Bronchial epithelial cell (primary cell): ENCODE measurements around the gene SRMS. TPM values are rescaled to one million over a fixed set of nuclear protein-coding genes. Genes with fewer than 3 reads are reported as not detected.

Experiments used
- DNase-seq: peaks from one replicate; pipeline ENCODE4 v3.0.0-alpha.2; 2010; ENCODE audit warnings: low read depth
- FAIRE-seq: peaks from 2 replicates; lab custom pipeline; 2011; peaks lifted over from hg19 to GRCh38; lab: Jason Lieb, UNC
- H3K27me3 ChIP-seq: 2 replicates; pipeline ENCODE4 v1.5.1; 2011; ENCODE audit warnings: low read length; ENCODE audit not compliant: control insufficient read depth, insufficient read depth
- H3K36me3 ChIP-seq: 2 replicates; pipeline ENCODE4 v1.5.1; 2011; ENCODE audit warnings: low read length; ENCODE audit not compliant: control insufficient read depth, insufficient read depth
- H3K4me3 ChIP-seq: 2 replicates; pipeline ENCODE4 v1.5.1; 2011; ENCODE audit warnings: mild to moderate bottlenecking, low read depth, low read length, control low read depth
- CTCF ChIP-seq: IDR thresholded peaks from 2 replicates; pipeline ENCODE4 v1.5.1; 2011; ENCODE audit warnings: mild to moderate bottlenecking, moderate library complexity, low read length, control low read depth, inconsistent platforms; ENCODE audit not compliant: insufficient read depth, severe bottlenecking
- total RNA-seq: library from RNA; depleted of rRNA; stranded (reverse); fragments of >200 nt; gene quantifications from 2 replicates; pipeline ENCODE4 v1.2.1, GENCODE V29; 2014

Gene SRMS
- total RNA-seq, 1 donor from 2014 or later: 0.79 TPM

- Histone ChIP-seq H3K36me3 (peaks cover 6% of the 10 kb centered on the region), H3K27me3 (no peaks in the 10 kb centered on the region), H3K4me3 (no peak overlapping the region)
- DNase-seq: no peak
- peak; percentile 88 for FAIRE-seq
- no peak for TF ChIP-seq CTCF
Observed at GRCh38 chr20:63566395-63567135, 19.0 kb upstream of the SRMS start.

- no peak for FAIRE-seq
- TF ChIP-seq CTCF: no peak
- no peak overlapping the region for H3K4me3 ChIP-seq
- peaks cover 12% of the 10 kb centered on the region for H3K36me3 ChIP-seq
- no peak for DNase-seq
- H3K27me3 ChIP-seq: no peaks in the 10 kb centered on the region
Observed at GRCh38 chr20:63565699-63566335, 18.3 kb upstream of the SRMS start.

GRCh38 chr20:63565021-63565698 is 17.6 kb upstream of the SRMS start:
- TF ChIP-seq CTCF: no peak
- FAIRE-seq: no peak
- no peak for DNase-seq
- Histone ChIP-seq H3K27me3 (no peaks in the 10 kb centered on the region), H3K36me3 (peaks cover 18% of the 10 kb centered on the region), H3K4me3 (no peak overlapping the region)

GRCh38 chr20:63564036-63564810 is 16.7 kb upstream of the SRMS start:
- Histone ChIP-seq H3K4me3 (no peak overlapping the region), H3K36me3 (peaks cover 22% of the 10 kb centered on the region), H3K27me3 (no peaks in the 10 kb centered on the region)
- FAIRE-seq (no peak), DNase-seq (no peak)
- TF ChIP-seq CTCF: no peak

GRCh38 chr20:63563225-63563935 is 15.8 kb upstream of the SRMS start:
- DNase-seq (no peak), FAIRE-seq (no peak)
- no peak overlapping the region for H3K4me3 ChIP-seq
- no peak for TF ChIP-seq CTCF
- no peaks in the 10 kb centered on the region for H3K27me3 ChIP-seq
- peaks cover 20% of the 10 kb centered on the region for H3K36me3 ChIP-seq
